Non-pigmented ciliary epithelial cell (primary cell): ENCODE measurements around the gene CXCR4.
"Not testable (repeated sequence)": the region's sequence is repeated elsewhere in the genome, so short reads cannot be mapped to it uniquely, and the experiment has no call there.

Source experiments
- DNase-seq: peaks from one replicate; pipeline ENCODE4 v3.0.0-alpha.2; 2010; ENCODE audit warnings: low read depth

CXCR4 gene

GRCh38 chr2:136115183-136115761, 2.7 kb downstream of the CXCR4 start:
- no peak for DNase-seq

- no peak for DNase-seq
These were observed 3.6 kb downstream of the CXCR4 start for GRCh38 chr2:136114382-136114781.

- DNase-seq = no peak
These were observed 4.6 kb downstream of the CXCR4 start for GRCh38 chr2:136113209-136113971.

- no peak for DNase-seq
These were observed 5.4 kb downstream of the CXCR4 start for GRCh38 chr2:136112317-136113208.

- no peak for DNase-seq
These were observed 6.2 kb downstream of the CXCR4 start for GRCh38 chr2:136111711-136112110.

- no peak for DNase-seq
These were observed 7.4 kb downstream of the CXCR4 start for GRCh38 chr2:136110526-136110925.

GRCh38 chr2:136108463-136108862, 9.5 kb downstream of the CXCR4 start:
- no peak for DNase-seq

GRCh38 chr2:136107051-136108033, 10.6 kb downstream of the CXCR4 start:
- DNase-seq = no peak

- DNase-seq = no peak
These were observed 11.4 kb downstream of the CXCR4 start for GRCh38 chr2:136106505-136106904.

- DNase-seq = no peak
These were observed 13.0 kb downstream of the CXCR4 start for GRCh38 chr2:136104977-136105376.

- no peak for DNase-seq
These were observed 16.9 kb downstream of the CXCR4 start for GRCh38 chr2:136101042-136101441.

GRCh38 chr2:136098441-136098840, 19.5 kb downstream of the CXCR4 start:
- no peak for DNase-seq

GRCh38 chr2:136093583-136093982, 24.4 kb downstream of the CXCR4 start:
- DNase-seq = no peak

GRCh38 chr2:136091899-136092298, 26.1 kb downstream of the CXCR4 start:
- no peak for DNase-seq

- DNase-seq = not testable (repeated sequence)
These were observed 30.0 kb downstream of the CXCR4 start for GRCh38 chr2:136087901-136088460.

GRCh38 chr2:136086253-136087016, 31.5 kb downstream of the CXCR4 start:
- DNase-seq = no peak

- no peak for DNase-seq
These were observed 32.3 kb downstream of the CXCR4 start for GRCh38 chr2:136085453-136086209.

- no peak for DNase-seq
These were observed 36.3 kb downstream of the CXCR4 start for GRCh38 chr2:136081582-136082210.

GRCh38 chr2:136080114-136080513, 37.8 kb downstream of the CXCR4 start:
- DNase-seq = no peak
